NK-92 (cell line): ENCODE data around the gene ADAM19.

Experiments used
- DNase-seq: peaks from one replicate; lab custom pipeline; 2025; ENCODE audit not compliant: unreplicated experiment; lab: John Stamatoyannopoulos, UW

ADAM19 gene

DNA sequence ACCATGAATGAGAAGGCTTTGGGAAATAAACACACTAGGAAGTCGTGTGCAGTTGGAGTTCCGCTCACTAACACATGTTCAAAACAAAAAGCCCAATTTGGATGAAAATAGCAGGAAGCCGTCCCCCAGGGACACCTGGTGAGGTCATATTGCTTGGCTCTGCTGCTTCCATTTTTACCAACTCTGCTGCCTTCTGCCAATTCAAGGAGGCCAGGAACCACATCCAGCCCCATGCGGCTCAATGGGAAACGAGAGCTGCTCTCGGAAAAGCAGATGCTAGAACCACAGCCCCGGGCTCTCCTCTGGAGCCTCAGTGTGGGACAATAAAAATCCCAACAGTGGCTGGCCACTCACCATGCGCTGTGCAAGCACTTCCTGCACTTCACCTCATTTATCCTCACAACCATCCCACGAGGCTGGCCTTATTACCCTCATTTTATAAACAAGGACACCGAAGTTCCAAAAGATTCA is 13.4 kb downstream of the ADAM19 start:
- no peak for DNase-seq

GRCh38 chr5:157561110-157561509 is 14.5 kb downstream of the ADAM19 start:
- DNase-seq: no peak

GRCh38 chr5:157559301-157559700 is 16.3 kb downstream of the ADAM19 start:
- DNase-seq: no peak

DNA sequence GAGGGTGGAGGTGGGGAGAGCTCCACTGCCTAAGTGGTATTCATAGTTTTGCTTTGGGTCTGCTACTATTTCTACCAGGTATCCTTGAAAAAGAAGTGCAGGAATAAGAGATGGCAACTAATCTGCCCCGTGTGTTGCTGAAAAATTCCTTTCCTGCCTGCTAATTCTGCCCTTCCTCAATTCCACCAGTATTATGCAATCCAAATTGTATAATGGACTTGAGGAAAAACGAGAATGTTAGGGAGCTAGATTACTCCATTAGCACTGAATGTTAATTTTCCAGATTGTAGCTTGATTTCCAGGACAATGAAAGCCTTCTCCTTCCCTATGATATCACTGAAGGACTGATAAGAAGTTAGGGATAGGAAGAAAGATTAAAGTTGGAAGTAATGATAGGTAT is 16.9 kb downstream of the ADAM19 start:
- no peak for DNase-seq

GRCh38 chr5:157558041-157558595 is 17.5 kb downstream of the ADAM19 start:
- no peak for DNase-seq

DNA sequence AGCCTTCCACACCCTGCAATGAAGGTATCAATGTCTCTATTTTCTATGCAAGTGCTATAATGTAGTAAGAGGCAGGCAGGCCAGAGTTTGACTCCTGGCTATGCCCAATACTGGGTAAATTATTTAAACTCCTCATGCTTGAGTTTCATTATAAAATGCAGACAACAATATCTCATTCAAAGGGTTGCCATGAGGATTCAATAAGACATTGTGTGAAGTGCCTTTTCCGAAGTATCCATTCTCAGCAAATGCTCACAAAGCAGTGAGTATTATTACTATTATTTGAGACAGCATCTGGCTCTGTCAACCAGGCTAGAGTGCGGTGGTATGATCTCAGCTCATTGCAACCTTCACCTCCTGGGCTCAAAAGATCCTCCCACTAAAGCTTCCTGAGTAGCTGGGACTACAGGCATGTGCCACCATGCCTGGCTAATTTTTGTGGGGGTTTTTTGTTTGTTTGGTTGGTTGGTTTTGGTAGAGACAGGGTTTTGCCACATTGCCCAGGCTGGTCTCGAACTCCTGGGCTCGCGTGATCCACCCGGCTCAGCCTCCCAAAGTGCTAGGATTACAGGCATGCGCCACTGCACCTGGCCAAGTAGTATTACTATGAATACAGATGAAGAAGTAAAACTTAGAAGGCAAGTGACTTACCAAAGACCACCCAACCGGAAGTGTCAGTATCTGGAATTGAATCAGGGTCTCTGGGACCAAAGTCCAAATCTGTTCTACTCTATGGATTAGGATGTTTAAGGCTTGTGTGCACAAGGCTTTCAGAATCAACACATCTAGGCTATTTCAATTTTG is 18.8 kb downstream of the ADAM19 start:
- DNase-seq: no peak

DNA sequence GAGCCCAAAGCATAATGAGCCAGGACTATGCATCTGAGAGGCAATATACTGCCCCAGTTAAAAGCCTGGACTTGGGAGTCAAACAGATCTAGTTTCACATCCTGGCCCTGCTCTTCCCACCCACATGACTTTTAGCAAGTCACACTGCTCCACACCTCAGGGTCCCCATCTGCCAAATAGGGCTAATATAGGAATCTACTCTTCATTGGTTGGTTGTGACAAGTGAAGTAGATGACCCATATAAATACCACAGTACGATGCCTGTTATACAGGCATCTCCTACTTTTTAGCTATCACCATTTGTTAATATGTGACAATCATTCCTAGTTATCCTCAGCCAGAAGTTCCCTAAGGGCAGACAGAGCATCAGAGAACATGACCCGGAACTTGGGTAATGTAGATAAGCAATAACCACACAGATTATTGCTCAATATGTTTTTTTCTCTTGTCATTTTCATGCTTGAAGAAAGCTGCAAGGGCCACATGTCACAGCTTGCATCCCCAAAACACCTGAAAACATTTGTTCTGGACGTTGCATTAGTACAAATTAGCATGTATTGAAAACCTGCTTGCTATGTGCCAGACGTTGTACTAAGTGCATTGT is 20.4 kb downstream of the ADAM19 start:
- DNase-seq: no peak

DNA sequence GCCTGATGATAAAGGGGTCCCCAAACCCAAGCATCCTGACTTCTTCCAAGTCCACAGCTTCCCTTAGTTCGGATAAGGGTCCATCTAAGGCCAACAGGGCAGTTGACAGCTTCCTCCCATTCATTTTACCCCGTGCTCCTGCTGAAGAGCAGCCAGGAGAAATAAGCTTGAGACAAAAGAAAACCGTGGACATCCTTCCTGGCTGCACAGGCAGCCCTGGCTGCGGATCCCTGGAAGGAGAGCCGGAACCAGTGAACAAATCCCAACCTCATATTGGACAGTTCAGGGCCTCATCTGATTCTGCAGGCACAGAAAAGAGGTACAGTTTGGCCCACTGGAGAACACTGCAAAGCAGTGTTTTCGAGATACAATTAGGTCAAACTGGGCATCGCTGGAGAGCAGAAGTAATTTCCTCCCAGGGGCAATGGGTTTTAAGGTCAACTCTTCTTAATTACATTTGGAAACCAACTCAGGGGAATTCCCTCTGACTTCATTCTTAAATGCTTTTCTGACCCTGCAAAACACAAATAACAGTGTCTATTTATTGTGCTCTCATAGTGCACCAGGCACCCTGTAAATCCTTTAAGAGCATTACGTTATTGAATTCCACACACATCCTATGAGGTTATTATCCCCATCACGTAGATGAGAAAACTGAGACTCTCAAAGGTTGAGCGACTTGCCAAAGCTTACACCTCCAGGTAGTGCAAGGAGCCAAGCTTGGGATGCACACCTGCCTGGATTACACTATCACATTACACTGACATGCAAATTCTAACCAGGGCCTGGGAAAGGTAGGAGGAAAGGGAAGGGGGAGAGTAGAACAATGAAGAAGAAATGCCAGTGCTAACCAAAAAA is 21.2 kb downstream of the ADAM19 start:
- DNase-seq: no peak

- no peak for DNase-seq
Observed at GRCh38 chr5:157552650-157553049, 22.9 kb downstream of the ADAM19 start.

- no peak for DNase-seq
Observed at GRCh38 chr5:157550663-157551062, 24.9 kb downstream of the ADAM19 start.

- no peak for DNase-seq
Observed at GRCh38 chr5:157549954-157550549, 25.5 kb downstream of the ADAM19 start.

GRCh38 chr5:157549283-157549629 is 26.3 kb downstream of the ADAM19 start:
- DNase-seq: no peak

DNA sequence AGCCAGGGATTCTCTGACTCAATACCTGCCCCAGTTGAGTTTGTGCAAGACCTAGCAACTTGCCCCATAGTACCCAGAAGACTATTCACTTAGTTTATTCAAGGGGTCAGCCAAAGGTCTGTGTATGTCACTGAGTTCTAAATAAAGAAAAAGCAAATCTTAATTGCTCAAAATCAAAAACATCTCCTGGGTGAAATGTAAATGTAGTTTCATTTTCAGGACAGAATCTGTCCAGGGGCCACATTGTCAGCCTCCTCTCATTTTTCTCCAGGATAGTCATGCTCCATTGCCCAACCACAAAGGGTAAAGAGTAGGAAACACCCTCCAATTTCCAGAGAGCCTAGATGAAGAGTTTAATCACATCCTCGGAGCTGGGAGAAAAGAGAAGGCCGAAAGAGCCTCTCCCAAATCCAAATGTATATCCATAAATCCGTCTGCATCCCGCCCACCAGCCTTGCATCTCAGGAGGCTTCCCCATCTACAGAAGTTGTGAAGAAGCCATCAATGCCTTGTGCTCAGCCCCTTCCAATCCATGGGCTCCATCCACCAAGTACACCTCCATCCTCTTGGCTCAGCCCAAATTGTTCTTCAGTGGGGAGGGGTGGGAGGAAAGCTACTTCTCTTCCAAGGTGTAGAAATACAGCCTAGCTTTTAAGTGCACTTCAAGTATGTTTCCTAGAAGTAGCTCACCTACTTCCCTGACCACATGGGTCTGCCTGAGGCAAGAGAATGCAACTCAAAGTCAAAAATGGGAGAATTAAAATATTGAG is 26.9 kb downstream of the ADAM19 start:
- DNase-seq: no peak

DNA sequence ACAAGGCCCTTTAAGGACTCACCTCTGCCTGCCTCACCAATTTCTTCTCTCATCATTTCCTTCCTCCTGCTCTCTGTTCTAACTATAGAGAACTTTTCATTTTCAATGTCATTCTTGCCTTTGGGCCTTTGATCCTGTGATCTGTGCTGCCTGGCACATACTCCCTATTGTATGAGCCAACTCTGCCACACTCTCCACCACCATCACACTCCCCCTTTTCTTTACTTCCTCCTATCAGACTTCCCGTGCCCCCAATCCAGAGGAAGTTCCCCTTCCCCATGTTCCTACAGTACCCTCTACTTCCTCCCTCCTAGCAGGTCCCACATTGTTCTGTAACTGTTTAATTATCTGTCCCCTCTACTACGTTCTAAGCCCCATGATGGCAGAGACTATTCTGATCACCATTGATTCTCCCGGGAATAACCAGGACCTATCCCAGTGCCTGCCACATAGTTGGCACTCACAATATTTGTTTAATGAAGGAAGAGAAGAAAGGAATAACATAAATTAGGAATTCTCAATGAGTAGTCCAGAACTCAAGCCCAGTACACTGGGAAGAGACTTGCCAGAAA is 27.5 kb downstream of the ADAM19 start:
- DNase-seq: no peak

- no peak for DNase-seq
Observed at GRCh38 chr5:157546456-157547100, 29.0 kb downstream of the ADAM19 start.

GRCh38 chr5:157545610-157546310 is 29.8 kb downstream of the ADAM19 start:
- no peak for DNase-seq

DNA sequence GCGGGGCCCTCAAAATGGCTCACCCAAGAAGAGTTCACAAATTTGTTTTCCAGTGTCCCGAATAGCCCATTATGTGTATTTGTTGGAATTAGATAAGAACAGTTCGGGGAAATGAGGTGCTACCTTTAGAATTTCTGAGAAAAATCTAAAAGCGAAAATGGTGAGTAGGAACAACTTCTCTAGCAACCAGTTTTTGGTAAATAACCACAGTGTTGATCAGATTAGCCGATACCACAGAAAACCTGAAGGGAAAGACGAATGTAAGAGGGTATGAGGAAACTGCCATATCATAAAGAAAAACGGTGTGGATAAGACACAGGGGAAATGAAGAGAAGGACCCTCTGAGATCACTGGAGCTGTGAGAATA is 31.0 kb downstream of the ADAM19 start:
- DNase-seq: no peak

GRCh38 chr5:157543825-157544622 is 31.6 kb downstream of the ADAM19 start:
- DNase-seq: no peak
